Activated CD8-positive, alpha-beta memory T cell treated with anti-CD3 and anti-CD28 coated beads for 1 hour (primary cell): ENCODE data around the gene RTL10.
"Not testable (repeated sequence)": the region's sequence is repeated elsewhere in the genome, so short reads cannot be mapped to it uniquely, and the experiment has no call there.

Experiments
- DNase-seq, 2 donors: peaks; one replicate each; pipeline ENCODE4 v3.0.0-alpha.2; 2020; ENCODE audit warnings: low read depth in 1 of 2; ENCODE audit errors: extremely low read depth in 1 of 2

The RTL10 gene

GRCh38 chr22:19889951-19890350, 35.3 kb upstream of the RTL10 start:
- no peak for DNase-seq

GRCh38 chr22:19888131-19888746, 33.6 kb upstream of the RTL10 start:
- no peak for DNase-seq

- no peak for DNase-seq
These were observed 32.7 kb upstream of the RTL10 start for GRCh38 chr22:19887256-19887985.

- no peak for DNase-seq
These were observed 32.1 kb upstream of the RTL10 start for GRCh38 chr22:19886605-19887255.

- DNase-seq = no peak
These were observed 31.3 kb upstream of the RTL10 start for GRCh38 chr22:19885841-19886592.

GRCh38 chr22:19884954-19885751, 30.5 kb upstream of the RTL10 start:
- DNase-seq = no peak

- DNase-seq = no peak
These were observed 29.7 kb upstream of the RTL10 start for GRCh38 chr22:19884161-19884953.

GRCh38 chr22:19883446-19883845, 28.8 kb upstream of the RTL10 start:
- DNase-seq = not testable (repeated sequence)

- DNase-seq = no peak
These were observed 28.0 kb upstream of the RTL10 start for GRCh38 chr22:19882446-19883381.

- no peak for DNase-seq
These were observed 26.3 kb upstream of the RTL10 start for GRCh38 chr22:19880786-19881569.

- no peak for DNase-seq
These were observed 25.5 kb upstream of the RTL10 start for GRCh38 chr22:19879992-19880785.

GRCh38 chr22:19879643-19879991, 24.9 kb upstream of the RTL10 start:
- DNase-seq = no peak

GRCh38 chr22:19879246-19879570, 24.5 kb upstream of the RTL10 start:
- DNase-seq = no peak

- DNase-seq = no peak
These were observed 24.0 kb upstream of the RTL10 start for GRCh38 chr22:19878461-19879245.

- no peak for DNase-seq
These were observed 23.1 kb upstream of the RTL10 start for GRCh38 chr22:19877626-19878339.
